ENCODE data around the gene GALP.

- TF ChIP-seq CTCF (tag by site-specific recombination; IDR thresholded peaks at IDR 0.05) (no peak), ZNF510 (tag by site-specific recombination; IDR thresholded peaks at IDR 0.05; ENCODE audit: insufficient replicate concordance) (no peak), ATF2 (tag by site-specific recombination; IDR thresholded peaks at IDR 0.05; ENCODE audit: low read depth) (no peak), ZNF138 (tag by site-specific recombination; IDR thresholded peaks at IDR 0.05; ENCODE audit: borderline replicate concordance) (no peak), RBAK (tag by site-specific recombination; IDR thresholded peaks at IDR 0.05) (no peak), ZBTB1 (tag by site-specific recombination; IDR thresholded peaks at IDR 0.05) (no peak), ZNF639 (tag by site-specific recombination; IDR thresholded peaks at IDR 0.05) (no peak), ZNF292 (tag by site-specific recombination; IDR thresholded peaks at IDR 0.05; ENCODE audit: borderline replicate concordance, low read depth) (no peak), ZNF23 (tag by site-specific recombination; IDR thresholded peaks at IDR 0.05; ENCODE audit: borderline replicate concordance) (no peak), TCF7L2 (IDR thresholded peaks at IDR 0.05; ENCODE audit: borderline replicate concordance, low read depth, low read length) (no peak), ZNF501 (tag by site-specific recombination; IDR thresholded peaks at IDR 0.05) (no peak), ZFP37 (tag by site-specific recombination; IDR thresholded peaks at IDR 0.05) (no peak), TRIM28 (IDR thresholded peaks at IDR 0.05; ENCODE audit: borderline replicate concordance, low read length) (no peak)
Observed at GRCh38 chr19:56134654-56134921, 41.2 kb upstream of the GALP start.

All from HEK293 (cell line).